ENCODE measurements around the gene PRPH.

GRCh38 chr12:49330032-49330619 is 35.2 kb downstream of the PRPH start:
- no peak for TF ChIP-seq CTCF (IDR thresholded peaks at IDR 0.05; ENCODE audit: borderline replicate concordance, extremely low read depth, low read length, poor library complexity, severe bottlenecking)
- TF ChIP-seq EZH2 (IDR thresholded peaks at IDR 0.05; ENCODE audit: borderline replicate concordance, low read depth, low read length, severe bottlenecking) = no peak

Measured in DND-41 (cell line).